ENCODE results near the gene FBXO24. TPM values are rescaled to one million over a fixed set of nuclear protein-coding genes. Genes with fewer than 3 reads are reported as not detected.

Gene FBXO24
- total RNA-seq, 2 experiments from 2014 or later: 0.36 TPM

DNA sequence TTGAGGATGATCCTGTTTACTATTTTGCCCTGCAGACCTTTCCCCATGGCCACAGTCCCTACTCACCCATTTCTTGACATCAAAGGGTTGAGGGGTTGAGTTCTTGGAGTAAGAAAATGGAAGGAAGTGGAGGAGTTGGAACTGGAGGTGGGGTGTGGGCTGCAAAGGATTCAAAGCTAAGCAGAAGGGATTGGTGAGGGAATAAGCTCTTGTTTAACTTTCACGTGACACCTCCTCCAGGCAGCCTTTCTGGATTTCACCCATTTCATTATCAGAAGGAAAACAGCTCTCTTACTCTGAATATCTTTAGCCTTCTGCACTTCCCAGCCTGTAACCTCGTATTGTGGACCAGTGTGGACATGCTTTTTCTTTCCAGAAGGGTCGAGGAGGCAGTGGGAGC, 39.9 kb downstream of the FBXO24 start:
- POLR2A ChIA-PET: interaction anchor here (0.6 to 2.3 kb wide), 5 partner anchors 8 to 36 kb away, joined by 3 to 23 read pairs (median 3); partner anchors contain the start of gene MOSPD3

DNA sequence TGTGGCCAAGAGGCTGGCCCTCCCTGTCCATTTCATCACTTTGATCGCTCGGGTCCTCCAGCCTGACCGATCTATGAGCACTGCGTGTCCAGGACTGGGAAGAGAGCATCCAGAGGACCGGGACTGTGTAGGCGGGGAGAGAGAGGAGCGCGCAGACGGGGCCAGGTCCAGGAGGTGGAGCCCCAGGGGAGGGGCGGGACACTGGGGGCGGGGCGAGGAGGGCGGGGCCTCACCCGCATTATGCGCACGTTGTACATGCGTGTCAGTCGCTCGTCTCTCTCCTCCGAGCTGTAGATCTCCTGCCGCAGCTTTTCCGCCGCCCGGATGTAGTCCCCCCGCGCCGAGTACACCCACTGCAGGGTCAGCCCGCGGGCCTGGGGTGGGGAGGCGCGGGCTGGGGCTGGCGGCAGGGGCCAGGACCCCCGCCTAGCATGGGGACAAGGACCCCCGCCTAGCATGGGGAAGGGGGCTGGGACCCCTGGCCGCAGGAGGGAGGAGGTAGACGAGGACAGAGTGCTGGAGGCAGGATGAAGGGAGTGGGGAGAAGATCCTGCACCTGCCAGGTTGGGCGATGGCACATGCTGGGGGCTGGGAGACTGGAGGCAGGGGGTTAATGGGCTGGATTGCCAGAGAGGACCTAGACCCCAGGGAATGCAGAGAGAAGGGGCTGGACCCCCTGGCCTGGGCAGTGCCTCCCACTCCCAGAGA, 40.6 kb downstream of the FBXO24 start:
- POLR2A ChIA-PET: interaction anchor here (0.6 to 2.3 kb wide), 4 partner anchors 12 to 37 kb away, joined by 3 to 23 read pairs (median 4); partner anchors contain the start of gene MOSPD3

More for the DNA sequence above, 39.9 kb downstream of the FBXO24 start:
- CTCF ChIA-PET: interaction anchor here (0.8 to 1.8 kb wide), 5 partner anchors 9 to 80 kb away, joined by 3 to 5 read pairs (median 3); partner anchors contain the start of genes MOSPD3 and POP7

DNA sequence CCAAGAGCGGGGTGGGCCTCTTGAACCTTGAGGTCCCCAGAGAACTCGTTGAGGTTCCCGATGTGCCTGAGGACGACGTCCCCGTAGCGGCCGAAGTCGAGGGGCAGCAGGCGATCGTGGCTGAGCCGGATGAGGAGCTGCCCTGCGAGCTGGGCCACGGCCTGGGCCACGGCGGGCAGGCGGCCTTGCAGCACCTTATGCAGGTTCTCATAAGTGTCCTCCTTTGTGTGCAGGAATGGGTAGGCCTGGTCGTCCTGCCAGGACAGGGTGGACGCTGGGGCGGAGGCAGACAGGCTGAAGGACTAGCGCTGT, 41.1 kb downstream of the FBXO24 start:
- CTCF ChIA-PET: interaction anchor here (0.5 kb wide), 2 partner anchors 24 to 189 kb away, joined by 3 to 4 read pairs; no protein-coding TSS in a partner anchor
- POLR2A ChIA-PET: interaction anchor here (2.3 kb wide), 1 partner anchor 14 kb away, joined by 23 read pairs; the partner anchor contains the start of gene MOSPD3

More for the DNA sequence above, 40.6 kb downstream of the FBXO24 start:
- CTCF ChIA-PET: interaction anchor here (0.5 to 1.8 kb wide), 7 partner anchors 10 to 190 kb away, joined by 3 to 5 read pairs (median 3); partner anchors contain the start of genes MOSPD3 and POP7

DNA sequence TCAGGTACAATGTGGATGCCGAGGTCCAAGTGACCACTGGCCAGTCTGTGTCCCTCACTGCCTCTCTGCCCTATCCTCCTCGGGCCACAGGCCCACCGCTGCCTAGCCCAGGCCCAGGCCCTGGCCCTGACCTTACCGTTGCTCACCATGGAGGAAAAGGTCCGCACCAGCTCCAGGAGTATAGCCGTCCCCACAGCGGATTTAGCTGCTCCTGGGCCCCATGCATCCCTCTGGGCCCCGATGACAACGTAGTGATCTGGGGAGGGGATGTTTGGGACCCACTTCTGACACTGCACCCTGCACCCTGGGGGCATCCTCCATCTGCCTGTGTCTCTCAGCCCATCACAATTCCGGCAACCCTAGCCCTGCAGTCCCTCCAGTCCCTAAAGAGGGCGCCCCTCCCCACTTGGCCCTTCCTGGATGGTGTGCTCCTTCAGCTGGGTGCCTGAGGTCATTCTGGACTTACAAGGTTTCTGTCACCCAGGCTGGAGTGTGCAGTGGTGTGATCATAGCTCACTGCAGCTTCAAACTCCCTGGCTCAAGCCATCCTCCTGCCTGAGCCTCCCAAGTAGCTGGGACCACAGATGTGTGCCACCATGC, 43.1 kb downstream of the FBXO24 start:
- POLR2A ChIA-PET: interaction anchor here (0.6 kb wide), 1 partner anchor 40 kb away, joined by 3 read pairs; no protein-coding TSS in a partner anchor
- CTCF ChIA-PET: interaction anchor here (1.2 to 1.6 kb wide), 3 partner anchors 12 to 61 kb away, joined by 3 to 6 read pairs (median 5); partner anchors contain the start of gene TFR2

DNA sequence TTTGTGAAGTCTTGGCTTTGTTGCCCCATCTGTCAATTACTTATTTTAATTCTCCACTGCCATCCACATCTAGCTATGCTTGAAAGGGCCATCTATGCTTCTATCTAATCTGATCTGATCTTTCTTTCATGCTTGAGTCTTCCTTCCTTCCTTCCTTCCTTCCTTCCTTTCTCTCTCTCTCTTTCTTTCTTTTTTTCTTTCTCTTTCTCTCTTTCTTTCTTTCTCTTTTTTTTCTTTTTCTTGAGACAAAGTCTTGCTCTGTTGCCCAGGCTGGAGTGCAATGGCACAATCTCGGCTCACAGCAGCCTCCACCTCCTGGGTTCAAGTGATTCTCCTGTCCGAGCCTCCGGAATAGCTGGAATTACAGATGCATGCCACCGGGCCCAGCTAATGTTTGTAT, 43.9 kb downstream of the FBXO24 start:
- POLR2A ChIA-PET: interaction anchor here (0.6 kb wide), 1 partner anchor 499 kb away, joined by 11 read pairs; no protein-coding TSS in a partner anchor

DNA sequence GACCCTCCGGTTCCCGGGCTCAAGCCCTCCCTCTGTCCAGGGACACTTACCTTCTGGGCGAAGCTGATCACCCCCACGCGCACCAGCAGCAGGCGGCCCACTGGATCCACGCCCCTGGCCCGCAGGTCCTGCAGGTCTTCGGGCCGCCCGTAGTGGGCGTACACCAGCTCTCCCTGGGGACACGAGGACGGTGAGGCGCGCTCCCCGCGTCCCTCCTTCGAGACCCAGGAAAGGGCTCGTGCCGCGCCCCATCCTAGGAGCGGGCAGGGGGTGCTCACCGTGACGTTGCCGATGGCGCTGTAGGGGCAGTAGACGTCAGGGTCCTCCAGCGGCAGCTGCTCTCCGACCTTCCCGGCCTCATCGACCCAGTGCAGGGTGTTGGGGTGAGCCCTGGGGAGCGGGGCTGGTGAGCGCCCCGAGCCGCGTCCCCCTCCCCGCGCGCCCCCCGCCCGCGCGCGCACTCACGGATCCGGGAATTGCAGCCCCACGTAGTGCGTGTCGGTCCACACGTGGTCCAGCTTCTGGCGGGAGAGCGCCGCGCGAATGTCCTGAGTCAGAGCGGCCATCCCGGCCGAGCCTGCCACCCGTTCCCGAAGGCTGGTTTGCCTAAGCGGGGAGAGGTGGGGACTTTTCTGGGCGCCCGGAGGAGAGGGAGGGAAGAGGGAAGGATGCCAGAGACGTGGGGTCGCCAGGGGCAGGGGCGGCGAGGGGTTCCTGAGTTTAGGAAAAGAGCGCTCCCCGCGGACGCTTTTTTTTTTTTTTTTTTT, 47.0 kb downstream of the FBXO24 start:
- ChIA-PET CTCF (interaction anchor here (0.5 to 3.5 kb wide), 21 partner anchors 8 to 219 kb away, joined by 3 to 21 read pairs (median 4); partner anchors contain the start of genes FBXO24, GNB2, LRCH4 and MOSPD3), POLR2A (interaction anchor here (0.5 to 1.9 kb wide), 7 partner anchors 14 to 75 kb away, joined by 3 to 10 read pairs (median 5); partner anchors contain the start of gene MOSPD3)

More for the DNA sequence above, 43.9 kb downstream of the FBXO24 start:
- CTCF ChIA-PET: interaction anchor here (1.3 to 3.5 kb wide), 3 partner anchors 11 to 61 kb away, joined by 3 to 17 read pairs (median 5); partner anchors contain the start of gene TFR2

DNA sequence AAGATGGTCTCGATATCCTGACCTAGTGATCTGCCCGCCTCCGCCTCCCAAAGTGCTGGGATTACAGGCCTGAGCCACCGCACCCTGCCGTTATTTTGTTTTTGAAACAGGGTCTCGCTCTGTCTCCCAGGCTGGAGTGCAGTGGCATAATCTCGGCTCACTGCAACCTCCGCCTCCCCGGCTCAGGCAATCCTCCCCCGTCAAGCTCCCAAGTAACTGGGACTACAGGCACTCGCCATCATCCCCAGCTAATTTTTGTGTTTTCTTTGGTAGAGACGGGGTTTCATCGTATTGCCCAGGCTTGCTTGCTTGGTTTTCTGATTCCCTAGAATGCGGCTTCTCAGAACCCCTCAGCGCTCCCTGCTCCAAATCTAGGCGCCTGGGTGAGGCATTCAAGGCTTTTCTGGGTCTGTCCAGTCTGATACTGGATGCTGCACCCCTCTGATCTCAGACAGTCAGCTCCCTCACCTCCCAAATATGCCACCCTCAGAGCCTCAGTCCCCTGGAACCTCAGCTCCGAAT, 53.9 kb downstream of the FBXO24 start:
- POLR2A ChIA-PET: no interaction called here
- CTCF ChIA-PET: interaction anchor here (0.9 to 1.6 kb wide), 2 partner anchors 22 to 53 kb away, joined by 3 to 4 read pairs; no protein-coding TSS in a partner anchor

DNA sequence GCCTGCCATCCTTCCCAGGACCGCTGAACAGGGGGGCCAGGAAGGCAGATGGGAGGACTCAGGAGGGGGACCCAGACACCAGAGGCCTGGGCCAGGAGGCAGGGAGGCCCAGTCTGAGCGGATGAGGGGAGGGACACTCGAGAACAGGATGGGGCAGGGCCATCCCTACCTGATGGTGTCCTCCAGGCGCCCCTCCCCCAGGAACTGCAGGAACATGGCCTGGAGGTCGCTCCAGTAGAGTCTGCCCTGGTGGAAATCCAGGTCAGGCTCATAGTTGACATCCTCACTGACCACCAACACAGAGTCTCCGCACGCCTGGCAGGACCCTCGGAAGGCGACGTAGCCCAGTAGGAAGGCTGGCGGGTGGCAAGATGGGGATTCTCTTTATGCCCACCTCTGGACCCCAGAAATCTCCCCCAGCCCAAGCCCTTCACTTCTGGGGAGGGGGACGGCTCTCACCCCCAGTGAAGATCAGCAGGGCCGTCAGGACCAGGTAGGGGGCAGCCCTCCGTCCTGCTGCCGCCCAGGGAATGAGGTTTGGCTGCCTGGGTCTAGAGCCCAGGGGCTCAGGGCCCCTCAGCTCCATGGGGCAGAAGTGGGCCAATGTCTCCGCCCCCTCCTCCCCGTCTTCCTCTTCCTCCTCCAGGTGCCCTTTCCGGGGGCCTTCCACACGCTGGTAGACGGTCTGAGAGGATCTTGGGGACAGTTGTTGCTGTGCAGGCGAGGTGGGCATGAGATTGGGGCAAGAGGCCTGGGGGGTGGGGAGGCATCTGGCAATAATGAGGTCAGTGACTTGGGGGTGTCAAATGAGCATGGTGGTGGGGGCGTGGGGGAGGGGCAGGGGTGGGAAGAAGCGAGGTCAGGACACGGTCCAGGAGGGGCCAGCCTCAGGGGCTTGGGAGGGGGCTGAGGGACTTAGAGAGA, 54.7 kb downstream of the FBXO24 start:
- CTCF ChIA-PET: interaction anchor here (1.1 to 1.8 kb wide), 3 partner anchors 8 to 52 kb away, joined by 3 to 4 read pairs (median 3); no protein-coding TSS in a partner anchor
- POLR2A ChIA-PET: no interaction called here

DNA sequence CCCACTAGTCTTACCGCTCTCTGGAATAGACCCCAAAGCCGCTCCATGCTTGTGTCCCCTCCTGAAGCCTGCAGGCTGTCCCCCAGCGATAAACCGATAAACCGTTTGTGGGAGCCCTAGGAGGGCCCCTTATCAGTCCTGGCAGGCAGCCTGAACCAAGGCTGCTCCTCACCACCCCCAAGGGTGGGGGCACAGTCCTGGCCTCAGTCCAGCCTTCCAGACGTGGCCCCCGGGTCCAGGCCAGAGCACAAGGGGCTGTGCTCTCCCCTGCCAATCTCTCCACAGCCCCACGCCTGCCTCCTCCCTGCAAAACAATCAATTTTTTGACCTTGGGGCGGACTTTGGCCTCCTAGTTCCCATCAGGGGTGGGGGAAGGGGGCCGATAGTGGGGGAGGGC, 55.3 kb downstream of the FBXO24 start, which contains the start of gene TFR2:
TSS of gene TFR2 (minus strand) at position 90 of the 397 bp plus-strand sequence. CDS start at position 47, 43 bp downstream.
- ChIA-PET POLR2A (no interaction called here), CTCF (interaction anchor here (1.1 to 1.8 kb wide), 2 partner anchors 9 to 12 kb away, joined by 3 to 4 read pairs; no protein-coding TSS in a partner anchor)

DNA sequence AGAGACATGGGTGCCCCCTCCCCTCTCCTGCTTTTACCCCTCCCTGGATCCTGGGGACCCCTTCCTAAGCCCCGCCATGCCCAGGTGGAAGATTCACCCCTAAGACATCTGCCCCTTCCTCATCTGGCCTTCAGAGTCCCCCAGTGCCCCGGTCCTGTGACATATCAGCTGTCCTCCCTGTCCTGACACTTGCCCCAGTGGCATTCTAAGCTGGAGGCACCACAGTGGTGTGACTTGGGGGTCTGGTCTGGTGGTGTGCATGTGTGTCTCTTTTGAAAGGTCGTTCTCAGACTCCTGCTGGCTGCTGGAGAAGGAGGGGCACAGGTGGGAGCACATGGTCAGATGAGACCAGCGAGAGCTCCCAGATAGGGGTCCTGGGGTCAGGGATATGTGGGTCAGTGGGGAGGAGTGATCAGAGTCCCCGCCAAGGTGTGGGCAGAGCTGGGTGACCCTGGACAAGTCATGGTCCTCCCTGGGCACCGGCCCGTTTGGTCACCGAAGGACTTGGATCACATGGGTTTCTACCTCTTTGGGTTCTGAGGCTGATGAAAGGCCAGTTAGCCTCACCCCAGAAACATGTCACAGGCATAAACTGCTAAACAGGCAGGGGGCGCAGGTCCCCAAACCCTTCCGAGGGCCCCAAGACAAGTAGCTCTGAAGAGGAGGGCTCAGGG, 55.9 kb downstream of the FBXO24 start:
- ChIA-PET POLR2A (interaction anchor here (0.6 kb wide), 1 partner anchor 77 kb away, joined by 7 read pairs; no protein-coding TSS in a partner anchor), CTCF (interaction anchor here (0.6 to 1.8 kb wide), 3 partner anchors 9 to 504 kb away, joined by 3 to 4 read pairs (median 3); no protein-coding TSS in a partner anchor)

DNA sequence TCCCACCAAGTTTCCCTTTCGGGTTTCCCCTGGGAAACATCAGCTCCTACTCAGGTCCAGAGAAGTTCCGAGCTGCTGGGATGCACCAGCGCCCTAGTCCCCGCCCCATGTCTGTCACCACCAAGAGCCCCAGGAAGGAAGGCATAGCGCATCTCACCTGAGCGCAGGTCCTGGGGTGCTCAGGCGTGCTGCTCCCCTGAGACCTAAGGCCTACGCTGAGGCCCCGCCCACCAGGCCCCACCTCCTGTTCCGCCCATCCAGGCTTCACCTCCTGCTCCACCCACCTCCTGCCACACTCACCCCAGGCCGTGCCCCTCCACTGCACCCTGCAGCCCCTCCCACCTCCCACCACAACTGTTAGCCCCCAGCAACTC, 56.4 kb downstream of the FBXO24 start:
- CTCF ChIA-PET: interaction anchor here (0.6 to 1.8 kb wide), 2 partner anchors 10 to 503 kb away, joined by 3 to 4 read pairs; no protein-coding TSS in a partner anchor
- POLR2A ChIA-PET: interaction anchor here (0.6 kb wide), 1 partner anchor 78 kb away, joined by 7 read pairs; no protein-coding TSS in a partner anchor

DNA sequence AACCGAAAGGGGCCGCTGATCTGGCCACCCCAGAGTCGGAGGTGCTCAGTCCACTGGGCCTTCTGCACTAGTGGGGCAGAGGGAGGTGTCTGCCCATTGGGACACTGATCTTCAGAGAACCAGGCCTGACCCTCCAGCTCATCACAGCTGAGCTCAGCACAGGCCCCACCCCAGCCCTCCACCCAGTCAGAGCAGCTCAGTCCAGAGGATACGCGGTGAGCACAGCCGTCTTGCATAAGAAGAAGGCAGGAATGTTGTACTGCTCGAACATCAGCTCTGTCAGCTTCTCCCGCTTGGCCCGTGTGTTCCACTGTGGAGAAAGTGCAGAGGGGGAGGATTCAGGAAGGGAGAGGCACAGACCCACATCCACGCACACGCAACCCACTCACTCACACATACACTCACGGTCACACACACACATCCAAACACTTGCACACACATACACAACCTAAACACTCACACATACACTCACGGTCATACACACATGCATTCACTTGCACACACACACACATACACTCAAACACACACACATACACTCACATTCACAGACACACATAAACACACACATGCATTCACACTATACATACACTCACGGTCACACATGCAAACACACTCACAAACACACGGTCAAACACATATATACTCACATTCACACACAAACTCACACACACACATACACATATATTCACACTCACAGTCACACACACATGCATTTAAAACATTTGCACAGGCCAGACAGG, 63.9 kb downstream of the FBXO24 start:
- CTCF ChIA-PET: interaction anchor here (0.9 kb wide), 1 partner anchor 11 kb away, joined by 3 read pairs; no protein-coding TSS in a partner anchor
- POLR2A ChIA-PET: no interaction called here

All from activated CD8-positive, alpha-beta memory T cell treated with anti-CD3 and anti-CD28 coated beads for 36 hours (primary cell).